Endothelial cell of hepatic sinusoid (primary cell): ENCODE measurements around the gene KLK15.

Experiments used
- in situ Hi-C: cut with HindIII; loops from 2 replicates; pipeline ENCODE4 v1.10.0; 2017; ENCODE audit warnings: low sequenced_read_pairs

KLK15 gene, protein sequence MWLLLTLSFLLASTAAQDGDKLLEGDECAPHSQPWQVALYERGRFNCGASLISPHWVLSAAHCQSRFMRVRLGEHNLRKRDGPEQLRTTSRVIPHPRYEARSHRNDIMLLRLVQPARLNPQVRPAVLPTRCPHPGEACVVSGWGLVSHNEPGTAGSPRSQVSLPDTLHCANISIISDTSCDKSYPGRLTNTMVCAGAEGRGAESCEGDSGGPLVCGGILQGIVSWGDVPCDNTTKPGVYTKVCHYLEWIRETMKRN

GRCh38 chr19:50833117-50833801, at the start of gene KLK15:
Gene KLK15 (minus strand): TSS chr19:50833574. CDS start chr19:50831492, 2,082 bp downstream.
- in situ Hi-C loops = no loop called here

DNA sequence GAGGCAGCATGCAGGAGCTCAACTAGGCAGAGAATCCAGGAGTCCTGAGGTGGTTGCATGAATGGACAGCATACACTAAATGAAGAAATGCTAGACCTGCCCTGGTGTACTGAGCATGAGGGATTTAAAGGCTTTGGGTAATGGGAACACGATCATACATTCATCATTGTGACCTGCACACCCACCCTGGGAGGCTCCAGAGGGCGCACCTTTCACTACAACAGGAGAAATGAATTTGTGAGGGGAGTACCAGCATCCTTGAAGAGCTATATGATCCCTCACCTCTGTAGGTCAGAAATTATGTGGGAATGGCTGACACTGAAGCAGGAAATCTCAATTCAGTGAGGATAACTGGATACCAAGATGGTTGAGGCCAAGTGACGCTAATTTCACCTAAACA, 48.8 kb upstream of the KLK15 start:
- in situ Hi-C loops = no loop called here

DNA sequence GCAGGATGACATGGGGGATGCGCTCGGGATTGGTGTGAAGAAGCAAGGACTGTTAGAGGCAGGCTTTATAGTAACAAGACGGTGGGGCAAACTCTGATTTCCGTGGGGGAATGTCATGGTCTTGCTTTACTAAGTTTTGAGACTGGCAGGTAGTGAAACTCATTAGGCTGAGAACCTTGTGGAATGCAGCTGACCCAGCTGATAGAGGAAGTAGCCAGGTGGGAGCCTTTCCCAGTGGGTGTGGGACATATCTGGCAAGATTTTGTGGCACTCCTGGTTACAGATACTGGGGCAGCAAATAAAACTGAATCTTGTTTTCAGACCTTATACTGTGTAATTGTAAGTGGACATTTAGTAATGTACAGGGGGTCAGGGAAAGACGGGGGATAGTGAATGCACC, 46.9 kb upstream of the KLK15 start:
- in situ Hi-C loops = no loop called here

GRCh38 chr19:50878851-50879250, 45.5 kb upstream of the KLK15 start:
- in situ Hi-C loops = no loop called here

DNA sequence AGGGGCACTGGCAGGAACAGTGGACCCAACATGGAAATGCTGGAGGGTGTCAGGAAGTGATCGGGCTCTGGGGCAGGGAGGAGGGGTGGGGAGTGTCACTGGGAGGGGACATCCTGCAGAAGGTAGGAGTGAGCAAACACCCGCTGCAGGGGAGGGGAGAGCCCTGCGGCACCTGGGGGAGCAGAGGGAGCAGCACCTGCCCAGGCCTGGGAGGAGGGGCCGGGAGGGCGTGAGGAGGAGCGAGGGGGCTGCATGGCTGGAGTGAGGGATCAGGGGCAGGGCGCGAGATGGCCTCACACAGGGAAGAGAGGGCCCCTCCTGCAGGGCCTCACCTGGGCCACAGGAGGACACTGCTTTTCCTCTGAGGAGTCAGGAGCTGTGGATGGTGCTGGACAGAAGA, 44.0 kb upstream of the KLK15 start:
- in situ Hi-C loops = no loop called here

- in situ Hi-C loops = no loop called here
Observed at GRCh38 chr19:50876456-50876855, 43.1 kb upstream of the KLK15 start.

DNA sequence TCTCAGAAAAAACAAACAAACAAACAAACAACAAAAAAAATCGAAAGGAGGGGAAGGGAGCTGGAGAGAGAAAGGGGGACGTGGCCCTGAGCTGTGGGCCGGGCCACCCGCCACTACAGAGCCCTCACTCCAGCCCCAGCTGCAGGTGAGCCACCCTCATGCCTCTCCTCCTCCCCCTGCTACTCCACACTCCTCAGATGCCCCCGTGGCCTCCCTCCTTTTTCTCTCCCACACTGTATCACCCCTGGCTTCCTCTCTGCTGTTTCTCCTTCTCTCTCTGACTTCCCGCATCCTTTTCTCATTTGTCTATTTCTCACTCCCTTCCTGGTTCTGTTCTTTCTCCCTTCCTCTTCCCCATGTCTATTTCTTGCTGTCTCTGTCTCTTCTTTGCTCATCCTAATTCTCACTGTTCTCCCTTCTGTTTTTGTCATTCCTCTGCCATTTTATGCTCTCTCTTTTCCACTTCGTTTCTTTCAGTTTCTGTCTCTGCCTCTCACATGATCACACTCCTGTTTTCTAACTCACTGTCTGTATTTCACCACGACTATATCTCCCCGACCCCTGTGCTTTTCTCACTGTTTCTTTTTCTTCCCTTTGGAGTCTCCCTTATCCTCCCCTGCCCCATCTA, 42.5 kb upstream of the KLK15 start:
- in situ Hi-C loops = no loop called here

DNA sequence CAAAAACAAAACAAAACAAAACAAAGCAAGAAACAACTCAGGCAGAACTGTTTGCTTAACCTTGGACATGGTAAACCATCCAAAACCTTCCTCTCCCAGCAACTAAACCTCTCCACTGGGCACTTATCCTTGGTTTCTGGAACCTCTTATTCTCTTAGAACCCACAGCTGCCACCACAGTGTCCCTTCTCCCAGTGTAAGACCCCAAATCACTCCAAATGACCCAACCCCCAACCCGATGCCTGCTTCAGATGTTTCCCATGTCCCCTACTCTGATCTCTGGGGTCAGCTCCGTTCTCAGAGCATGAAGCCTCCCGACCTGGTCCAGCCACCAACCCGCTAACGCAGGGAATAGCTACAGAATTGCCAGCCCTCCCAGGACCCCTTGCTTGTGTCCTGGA, 40.8 kb upstream of the KLK15 start:
- in situ Hi-C loops = no loop called here

- in situ Hi-C loops = no loop called here
Observed at GRCh38 chr19:50873056-50873455, 39.7 kb upstream of the KLK15 start, which contains the start of gene KLK2. Gene KLK2 (plus strand): TSS chr19:50873439. CDS start chr19:50873474, 35 bp downstream.

GRCh38 chr19:50870417-50871089, 37.2 kb upstream of the KLK15 start:
- in situ Hi-C loops = no loop called here

DNA sequence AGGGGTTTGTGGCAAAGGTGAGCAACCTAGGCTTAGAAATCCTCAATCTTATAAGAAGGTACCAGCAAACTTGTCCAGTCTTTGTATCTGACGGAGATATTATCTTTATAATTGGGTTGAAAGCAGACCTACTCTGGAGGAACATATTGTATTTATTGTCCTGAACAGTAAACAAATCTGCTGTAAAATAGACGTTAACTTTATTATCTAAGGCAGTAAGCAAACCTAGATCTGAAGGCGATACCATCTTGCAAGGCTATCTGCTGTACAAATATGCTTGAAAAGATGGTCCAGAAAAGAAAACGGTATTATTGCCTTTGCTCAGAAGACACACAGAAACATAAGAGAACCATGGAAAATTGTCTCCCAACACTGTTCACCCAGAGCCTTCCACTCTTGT, 36.1 kb upstream of the KLK15 start:
- in situ Hi-C loops = loop anchor here (5.0 to 10.0 kb wide), 2 partner anchors 68 to 185 kb away; no protein-coding TSS in a partner anchor

- in situ Hi-C loops = loop anchor here (10.0 kb wide), 1 partner anchor 193 kb away; no protein-coding TSS in a partner anchor
Observed at GRCh38 chr19:50861496-50862286, 28.3 kb upstream of the KLK15 start.

GRCh38 chr19:50861010-50861409, 27.6 kb upstream of the KLK15 start:
- in situ Hi-C loops = loop anchor here (10.0 kb wide), 1 partner anchor 194 kb away; no protein-coding TSS in a partner anchor

DNA sequence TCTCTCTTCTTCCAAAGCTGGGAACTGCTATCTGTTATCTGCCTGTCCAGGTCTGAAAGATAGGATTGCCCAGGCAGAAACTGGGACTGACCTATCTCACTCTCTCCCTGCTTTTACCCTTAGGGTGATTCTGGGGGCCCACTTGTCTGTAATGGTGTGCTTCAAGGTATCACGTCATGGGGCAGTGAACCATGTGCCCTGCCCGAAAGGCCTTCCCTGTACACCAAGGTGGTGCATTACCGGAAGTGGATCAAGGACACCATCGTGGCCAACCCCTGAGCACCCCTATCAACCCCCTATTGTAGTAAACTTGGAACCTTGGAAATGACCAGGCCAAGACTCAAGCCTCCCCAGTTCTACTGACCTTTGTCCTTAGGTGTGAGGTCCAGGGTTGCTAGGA, 26.5 kb upstream of the KLK15 start:
- in situ Hi-C loops = loop anchor here (10.0 kb wide), 1 partner anchor 195 kb away; no protein-coding TSS in a partner anchor

DNA sequence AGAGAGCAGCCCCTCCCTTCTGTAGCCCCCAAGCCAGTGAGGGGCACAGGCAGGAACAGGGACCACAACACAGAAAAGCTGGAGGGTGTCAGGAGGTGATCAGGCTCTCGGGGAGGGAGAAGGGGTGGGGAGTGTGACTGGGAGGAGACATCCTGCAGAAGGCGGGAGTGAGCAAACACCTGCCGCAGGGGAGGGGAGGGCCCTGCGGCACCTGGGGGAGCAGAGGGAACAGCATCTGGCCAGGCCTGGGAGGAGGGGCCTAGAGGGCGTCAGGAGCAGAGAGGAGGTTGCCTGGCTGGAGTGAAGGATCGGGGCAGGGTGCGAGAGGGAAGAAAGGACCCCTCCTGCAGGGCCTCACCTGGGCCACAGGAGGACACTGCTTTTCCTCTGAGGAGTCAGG, 25.5 kb upstream of the KLK15 start:
- in situ Hi-C loops = no loop called here

GRCh38 chr19:50857366-50857765, 24.0 kb upstream of the KLK15 start:
- in situ Hi-C loops = no loop called here

DNA sequence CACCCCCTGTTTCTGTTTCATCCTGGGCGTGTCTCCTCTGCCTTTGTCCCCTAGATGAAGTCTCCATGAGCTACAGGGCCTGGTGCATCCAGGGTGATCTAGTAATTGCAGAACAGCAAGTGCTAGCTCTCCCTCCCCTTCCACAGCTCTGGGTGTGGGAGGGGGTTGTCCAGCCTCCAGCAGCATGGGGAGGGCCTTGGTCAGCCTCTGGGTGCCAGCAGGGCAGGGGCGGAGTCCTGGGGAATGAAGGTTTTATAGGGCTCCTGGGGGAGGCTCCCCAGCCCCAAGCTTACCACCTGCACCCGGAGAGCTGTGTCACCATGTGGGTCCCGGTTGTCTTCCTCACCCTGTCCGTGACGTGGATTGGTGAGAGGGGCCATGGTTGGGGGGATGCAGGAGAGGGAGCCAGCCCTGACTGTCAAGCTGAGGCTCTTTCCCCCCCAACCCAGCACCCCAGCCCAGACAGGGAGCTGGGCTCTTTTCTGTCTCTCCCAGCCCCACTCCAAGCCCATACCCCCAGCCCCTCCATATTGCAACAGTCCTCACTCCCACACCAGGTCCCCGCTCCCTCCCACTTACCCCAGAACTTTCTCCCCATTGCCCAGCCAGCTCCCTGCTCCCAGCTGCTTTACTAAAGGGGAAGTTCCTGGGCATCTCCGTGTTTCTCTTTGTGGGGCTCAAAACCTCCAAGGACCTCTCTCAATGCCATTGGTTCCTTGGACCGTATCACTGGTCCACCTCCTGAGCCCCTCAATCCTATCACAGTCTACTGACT, 21.4 kb upstream of the KLK15 start, which contains the start of gene KLK3:
Gene KLK3 (plus strand): TSS at position 280 of the 775 bp plus-strand sequence. CDS start 41 bp downstream, at position 321.
- in situ Hi-C loops = no loop called here

DNA sequence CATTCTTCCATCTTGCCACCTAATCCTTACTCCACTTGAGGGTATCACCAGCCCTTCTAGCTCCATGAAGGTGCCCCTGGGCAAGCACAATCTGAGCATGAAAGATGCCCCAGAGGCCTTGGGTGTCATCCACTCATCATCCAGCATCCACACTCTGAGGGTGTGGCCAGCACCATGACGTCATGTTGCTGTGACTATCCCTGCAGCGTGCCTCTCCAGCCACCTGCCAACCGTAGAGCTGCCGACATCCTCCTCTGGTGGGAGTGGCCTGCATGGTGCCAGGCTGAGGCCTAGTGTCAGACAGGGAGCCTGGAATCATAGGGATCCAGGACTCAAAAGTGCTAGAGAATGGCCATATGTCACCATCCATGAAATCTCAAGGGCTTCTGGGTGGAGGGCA, 18.2 kb upstream of the KLK15 start:
- in situ Hi-C loops = no loop called here

GRCh38 chr19:50850738-50851137, 17.4 kb upstream of the KLK15 start:
- in situ Hi-C loops = no loop called here
